ENCODE data around the gene SPEF2.

DNA sequence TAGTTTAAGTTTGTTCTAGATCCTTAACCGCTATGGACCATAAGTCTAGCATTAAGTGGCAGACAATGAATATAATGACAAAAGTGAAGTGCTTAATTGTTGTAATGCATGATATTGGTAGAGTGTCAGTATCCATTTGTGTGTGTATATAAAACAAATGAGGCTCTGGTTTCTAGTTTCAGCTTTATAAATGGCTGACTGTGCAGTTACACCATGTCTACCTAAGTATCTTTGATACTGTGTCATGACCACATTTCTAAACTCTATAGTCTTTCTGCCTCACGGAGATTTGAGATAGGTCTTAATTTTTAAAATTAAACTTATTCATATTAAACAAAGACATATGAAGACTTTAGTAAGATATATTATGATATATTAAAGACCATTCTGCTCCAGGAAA, 92.0 kb downstream of the SPEF2 start:
- TF ChIP-seq, protein P1, sequence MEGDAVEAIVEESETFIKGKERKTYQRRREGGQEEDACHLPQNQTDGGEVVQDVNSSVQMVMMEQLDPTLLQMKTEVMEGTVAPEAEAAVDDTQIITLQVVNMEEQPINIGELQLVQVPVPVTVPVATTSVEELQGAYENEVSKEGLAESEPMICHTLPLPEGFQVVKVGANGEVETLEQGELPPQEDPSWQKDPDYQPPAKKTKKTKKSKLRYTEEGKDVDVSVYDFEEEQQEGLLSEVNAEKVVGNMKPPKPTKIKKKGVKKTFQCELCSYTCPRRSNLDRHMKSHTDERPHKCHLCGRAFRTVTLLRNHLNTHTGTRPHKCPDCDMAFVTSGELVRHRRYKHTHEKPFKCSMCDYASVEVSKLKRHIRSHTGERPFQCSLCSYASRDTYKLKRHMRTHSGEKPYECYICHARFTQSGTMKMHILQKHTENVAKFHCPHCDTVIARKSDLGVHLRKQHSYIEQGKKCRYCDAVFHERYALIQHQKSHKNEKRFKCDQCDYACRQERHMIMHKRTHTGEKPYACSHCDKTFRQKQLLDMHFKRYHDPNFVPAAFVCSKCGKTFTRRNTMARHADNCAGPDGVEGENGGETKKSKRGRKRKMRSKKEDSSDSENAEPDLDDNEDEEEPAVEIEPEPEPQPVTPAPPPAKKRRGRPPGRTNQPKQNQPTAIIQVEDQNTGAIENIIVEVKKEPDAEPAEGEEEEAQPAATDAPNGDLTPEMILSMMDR (optimal IDR thresholded peaks at IDR 0.05 in 1 of 3, IDR thresholded peaks at IDR 0.05 in 1 of 3, conservative IDR thresholded peaks at IDR 0.05 in 1 of 3; ENCODE audit: extremely low read depth in 1 of 3, insufficient read depth in 2 of 3, low read length in 3 of 3), result no peak
- TF ChIP-seq EZH2 (IDR thresholded peaks at IDR 0.05; ENCODE audit: low read length), result no peak
